Measurements from ENCODE around the gene HEXA. TPM values are rescaled to one million over a fixed set of nuclear protein-coding genes. Genes with fewer than 3 reads are reported as not detected.
A peak's percentile ranks its signal among the peaks of the same experiment; 100 is the strongest.
"Not testable (repeated sequence)": the region's sequence is repeated elsewhere in the genome, so short reads cannot be mapped to it uniquely, and the experiment has no call there.

Gene HEXA
- 106 TPM for polyA plus RNA-seq (2013, experiment 1 of 2; ENCODE audit: insufficient read length)
- 98.8 TPM for polyA plus RNA-seq (2013, experiment 2 of 2; ENCODE audit: insufficient read length)

- peak; percentile 95 for DNase-seq
Measured at GRCh38 chr15:72375846-72376581, at the start of gene HEXA. Gene HEXA, minus strand, starts transcription at chr15:72376014. Its CDS starts 42 bp downstream, at chr15:72375972.

GRCh38 chr15:72423256-72423655 lies 47.4 kb upstream of the HEXA start:
- DNase-seq, result no peak

DNA sequence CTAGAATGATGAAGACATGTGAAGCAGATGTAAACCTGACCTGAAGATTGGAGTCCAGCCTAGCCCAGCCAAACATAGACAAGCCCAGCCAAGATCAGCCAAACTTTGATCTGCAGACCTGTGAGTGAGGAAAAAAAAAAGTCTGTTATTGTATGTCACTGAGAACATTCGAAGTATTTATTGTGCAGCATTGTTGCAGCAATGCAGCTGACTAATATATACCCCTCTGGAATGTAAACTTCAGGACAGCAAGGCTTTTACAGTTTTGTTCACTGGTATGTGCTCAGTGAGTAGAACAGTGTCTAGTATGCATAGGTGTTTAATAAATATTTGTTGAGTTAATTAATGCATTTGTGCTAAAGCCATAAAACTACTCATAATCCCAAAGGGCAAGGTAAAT lies 45.7 kb upstream of the HEXA start:
- DNase-seq, result no peak

GRCh38 chr15:72420576-72420975 lies 44.8 kb upstream of the HEXA start:
- no peak for DNase-seq

- not testable (repeated sequence) for DNase-seq
Measured at GRCh38 chr15:72419768-72420167, 44.0 kb upstream of the HEXA start.

GRCh38 chr15:72415304-72415703 lies 39.5 kb upstream of the HEXA start:
- DNase-seq, result no peak

DNA sequence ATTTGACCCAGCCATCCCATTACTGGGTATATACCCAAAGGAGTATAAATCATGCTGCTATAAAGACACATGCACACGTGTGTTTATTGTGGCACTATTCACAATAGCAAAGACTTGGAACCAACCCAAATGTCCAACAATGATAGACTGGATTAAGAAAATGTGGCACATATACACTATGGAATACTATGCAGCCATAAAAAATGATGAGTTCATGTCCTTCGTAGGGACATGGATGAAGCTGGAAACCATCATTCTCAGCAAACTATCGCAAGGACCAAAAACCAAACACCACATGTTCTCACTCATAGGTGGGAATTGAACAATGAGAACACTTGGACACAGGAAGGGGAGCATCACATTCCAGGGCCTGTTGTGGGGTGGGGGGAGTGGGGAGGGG lies 37.5 kb upstream of the HEXA start:
- not testable (repeated sequence) for DNase-seq

GRCh38 chr15:72411544-72411943 lies 35.7 kb upstream of the HEXA start:
- no peak for DNase-seq

DNA sequence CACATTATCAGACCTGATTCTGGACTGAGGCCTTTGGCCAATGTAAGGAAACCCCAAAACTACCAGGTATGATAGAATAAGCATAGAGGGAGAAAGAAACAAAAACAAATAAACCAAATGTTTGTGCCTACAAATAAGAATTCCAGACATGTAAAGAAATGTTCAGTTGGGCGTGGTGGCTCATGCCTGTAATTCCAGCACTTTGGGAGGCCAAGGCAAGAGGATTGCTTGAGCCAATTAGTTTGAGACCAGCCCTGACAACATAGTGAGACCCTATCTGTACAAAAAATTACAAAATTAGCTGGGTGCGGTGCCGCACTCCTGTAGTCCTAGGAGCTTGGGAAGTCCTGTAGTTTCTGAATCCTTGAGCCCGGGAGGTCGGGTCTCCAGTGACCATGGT lies 35.3 kb upstream of the HEXA start:
- DNase-seq, result no peak

- DNase-seq, result no peak
Measured at GRCh38 chr15:72406936-72407335, 31.1 kb upstream of the HEXA start.

GRCh38 chr15:72404841-72405240 lies 29.0 kb upstream of the HEXA start:
- DNase-seq, result no peak

DNA sequence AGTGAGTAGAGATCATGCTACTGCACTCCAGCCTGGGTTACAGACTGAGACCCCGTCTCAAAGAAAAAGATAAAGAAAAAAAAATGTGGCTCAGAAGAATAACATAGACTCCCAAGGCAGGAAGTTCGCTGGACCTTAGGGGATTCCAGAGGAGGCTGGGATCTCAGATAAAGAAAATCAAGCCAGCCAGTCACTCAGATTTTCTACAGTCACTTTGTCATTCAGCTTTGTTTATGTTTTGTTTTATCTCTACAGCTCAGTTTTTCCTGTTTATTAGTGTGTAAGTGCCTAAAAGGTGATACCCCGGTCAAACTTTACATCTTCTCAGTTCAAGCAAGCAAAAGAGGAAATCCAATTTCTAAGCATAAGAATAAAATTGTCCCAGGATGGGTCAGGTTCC lies 28.5 kb upstream of the HEXA start:
- DNase-seq, result no peak

DNA sequence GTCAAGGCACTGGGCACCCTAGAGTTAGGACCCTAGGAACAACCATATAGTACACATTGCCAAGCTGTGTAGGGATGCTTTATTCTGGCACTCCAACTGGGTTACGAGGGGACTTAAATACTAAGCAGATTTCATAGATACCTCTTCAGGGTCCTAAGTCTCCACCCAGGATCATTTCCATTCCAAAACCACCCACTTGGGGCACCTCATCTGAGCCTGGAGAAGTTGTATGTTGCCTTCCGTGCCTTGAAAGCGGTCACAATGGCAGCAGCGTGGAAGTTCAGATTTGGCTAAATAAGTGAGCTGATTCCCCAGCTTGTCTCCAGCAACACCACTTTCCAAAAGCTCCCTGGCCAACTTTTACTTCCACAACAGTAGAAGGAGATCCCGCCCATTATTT lies 26.9 kb upstream of the HEXA start:
- DNase-seq, result no peak

- DNase-seq, result no peak
Measured at GRCh38 chr15:72398648-72399047, 22.8 kb upstream of the HEXA start.

GRCh38 chr15:72397796-72398588 lies 22.2 kb upstream of the HEXA start, which contains the start of gene TMEM202:
Gene TMEM202, plus strand, starts transcription at chr15:72398305. Its CDS starts 22 bp downstream, at chr15:72398327.
- no peak for DNase-seq

DNA sequence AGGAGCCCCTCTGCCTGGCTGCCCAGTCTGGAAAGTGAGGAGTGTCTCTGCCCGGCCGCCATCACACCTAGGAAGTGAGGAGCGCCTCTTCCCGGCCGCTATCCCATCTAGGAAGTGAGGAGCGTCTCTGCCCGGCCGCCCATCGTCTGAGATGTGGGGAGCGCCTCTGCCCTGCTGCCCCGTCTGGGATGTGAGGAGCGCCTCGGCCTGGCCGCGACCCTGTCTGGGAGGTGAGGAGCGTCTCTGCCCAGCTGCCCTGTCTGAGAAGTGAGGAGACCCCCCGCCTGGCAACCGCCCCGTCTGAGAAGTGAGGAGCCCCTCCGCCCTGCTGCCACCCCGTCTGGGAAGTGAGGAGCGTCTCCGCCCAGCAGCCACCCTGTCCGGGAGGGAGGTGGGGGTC lies 20.5 kb upstream of the HEXA start:
- not testable (repeated sequence) for DNase-seq

DNA sequence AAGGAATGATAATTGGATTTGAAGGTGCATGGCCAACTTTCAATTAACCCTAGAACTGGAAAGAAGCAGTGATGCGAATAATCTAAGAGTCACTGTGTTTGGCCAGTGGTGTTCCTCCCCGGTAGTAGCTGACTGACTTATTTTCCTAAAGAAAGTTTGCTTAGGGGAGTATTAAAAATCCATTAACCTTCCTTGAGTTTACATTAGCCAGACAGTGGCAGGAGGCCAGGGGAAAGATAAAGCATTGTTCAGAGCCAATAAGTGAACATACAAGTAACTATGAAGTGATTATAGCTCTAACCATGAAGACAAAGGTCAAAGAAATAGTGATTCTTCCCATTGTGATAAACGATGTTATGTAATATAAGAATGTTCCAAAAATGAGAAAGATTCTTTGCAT lies 13.4 kb upstream of the HEXA start:
- DNase-seq, result no peak

DNA sequence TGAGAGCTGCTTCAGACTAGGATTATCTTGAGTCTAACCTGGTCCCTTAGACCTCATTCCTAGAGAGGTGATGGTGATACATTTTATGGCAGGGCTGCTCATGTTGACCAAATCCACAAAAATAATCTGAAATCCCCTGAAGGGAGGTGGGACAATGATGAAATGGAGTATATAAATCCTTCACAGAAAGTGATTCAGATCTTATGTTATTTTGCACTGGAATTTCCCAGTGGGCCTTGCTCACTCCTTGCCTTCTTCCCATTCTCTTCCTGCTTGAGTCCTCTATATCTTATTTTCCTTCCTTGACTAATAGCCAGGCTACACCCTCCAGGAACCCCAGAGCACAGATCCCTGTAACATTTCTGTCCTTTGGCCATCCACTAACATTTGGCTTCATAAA lies 11.9 kb upstream of the HEXA start:
- peak; percentile 5 for DNase-seq

GRCh38 chr15:72382146-72382545 lies 6.3 kb upstream of the HEXA start:
- no peak for DNase-seq

GRCh38 chr15:72380743-72381142 lies 4.9 kb upstream of the HEXA start:
- DNase-seq, result no peak

DNA sequence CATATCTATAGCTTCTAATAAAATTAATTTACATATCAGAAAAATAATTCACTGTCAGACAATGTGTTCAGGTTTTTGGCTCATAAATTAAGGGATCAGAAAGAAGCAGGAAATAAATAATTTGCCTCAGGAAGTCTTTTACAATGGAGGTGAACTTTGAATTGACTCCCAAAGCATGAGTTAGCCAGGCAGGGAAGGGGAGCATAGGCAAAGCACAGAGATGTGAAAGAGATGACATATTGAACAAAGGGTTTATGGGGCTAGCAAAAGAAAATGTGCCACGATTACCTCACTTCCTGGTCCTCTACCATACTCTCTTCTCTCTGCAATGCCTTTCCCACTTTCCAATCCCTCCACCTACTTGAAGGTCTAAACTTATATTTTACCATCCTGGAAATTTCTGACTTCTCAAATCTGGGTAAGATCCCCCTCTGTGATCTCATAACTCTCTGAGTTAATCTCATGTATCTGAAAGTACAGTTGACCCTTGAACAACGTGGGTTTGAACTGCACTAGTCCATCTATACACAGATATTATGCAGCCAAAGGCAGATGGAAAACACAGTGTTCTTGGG lies 4.1 kb upstream of the HEXA start:
- DNase-seq, result no peak

GRCh38 chr15:72379106-72379505 lies 3.3 kb upstream of the HEXA start:
- DNase-seq, result not testable (repeated sequence)

DNA sequence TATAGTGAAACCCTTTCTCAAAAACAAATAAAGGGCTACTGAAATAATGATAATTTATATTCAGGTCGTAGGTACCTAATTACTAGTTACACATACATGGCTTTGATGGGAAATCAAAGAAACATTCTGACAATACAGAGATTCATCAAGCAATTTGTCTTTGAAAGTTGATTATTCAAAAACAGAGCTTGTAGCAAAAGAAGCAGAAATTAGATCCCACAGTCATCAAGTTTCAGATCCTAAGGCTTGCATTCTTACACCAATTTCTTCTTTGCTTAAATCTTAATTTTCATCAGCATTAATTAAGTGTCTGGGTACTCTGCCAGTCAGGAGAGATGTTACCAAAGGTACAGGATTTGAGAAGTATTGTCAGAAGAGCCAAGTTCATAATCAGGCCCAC lies 1.5 kb upstream of the HEXA start:
- DNase-seq, result no peak

- no peak for DNase-seq
Measured at GRCh38 chr15:72375501-72375845, 341 bp downstream of the HEXA start.

Data from fibroblast of skin of scalp (primary cell).